Measurements from ENCODE around the gene EHD3. TPM values are rescaled to one million over a fixed set of nuclear protein-coding genes. Genes with fewer than 3 reads are reported as not detected.
A peak's percentile ranks its signal among the peaks of the same experiment; 100 is the strongest.

The EHD3 gene
- 63.7 TPM for polyA plus RNA-seq (2013, experiment 1 of 2)
- 62.4 TPM for polyA plus RNA-seq (2013, experiment 2 of 2)

GRCh38 chr2:31233741-31234682 lies at the start of gene EHD3:
Gene EHD3, plus strand, starts transcription at chr2:31234152. Its CDS starts 470 bp downstream, at chr2:31234622.
- H3K27me3 ChIP-seq (ENCODE audit: control insufficient read depth in 1 of 2, insufficient read depth in 1 of 2, low read length in 2 of 2), result no peaks in the 10 kb centered on the region
- DNase-seq, result peak; percentile 96

GRCh38 chr2:31187166-31187565 lies 46.8 kb upstream of the EHD3 start:
- Histone ChIP-seq H3K9ac (ENCODE audit: low read length) (no peak overlapping the region), H2AK5ac (ENCODE audit: low read length, severe bottlenecking) (no peak overlapping the region), H3K4ac (ENCODE audit: low read depth in 1 of 2, low read length in 2 of 2) (no peak overlapping the region), H3K4me1 (ENCODE audit: control insufficient read depth, insufficient read depth, low read depth, low read length) (no peaks in the 10 kb centered on the region), H3K4me3 (ENCODE audit: insufficient read depth in 1 of 2, low read depth in 1 of 2, low read length in 2 of 2) (no peak overlapping the region), H3K27ac (ENCODE audit: low read length, poor library complexity, severe bottlenecking) (no peak overlapping the region), H3K23ac (ENCODE audit: low read length in 2 of 2) (no peak overlapping the region), H3K9me3 (ENCODE audit: control insufficient read depth, low read length) (no peaks in the 10 kb centered on the region), H3K18ac (ENCODE audit: low read depth in 1 of 2, low read length in 2 of 2) (no peak overlapping the region), H3K4me2 (ENCODE audit: low read length, poor library complexity, severe bottlenecking) (no peak overlapping the region), H2BK15ac (ENCODE audit: low read depth, poor library complexity, severe bottlenecking) (no peak overlapping the region), H3K79me1 (replicated peaks; ENCODE audit: low read length, poor library complexity, severe bottlenecking) (no peaks in the 10 kb centered on the region), H2AFZ (ENCODE audit: low read depth, low read length) (no peak overlapping the region), H2BK12ac (ENCODE audit: low read length in 2 of 2) (no peak overlapping the region), H2BK120ac (ENCODE audit: low read depth, low read length) (no peak overlapping the region), H3K36me3 (ENCODE audit: control insufficient read depth in 1 of 2, insufficient read depth in 2 of 2, low read depth in 1 of 2, low read length in 2 of 2) (no peaks in the 10 kb centered on the region), H4K91ac (ENCODE audit: low read length) (no peak overlapping the region), H4K8ac (ENCODE audit: low read length) (no peak overlapping the region), H3K27me3 (ENCODE audit: control insufficient read depth in 1 of 2, insufficient read depth in 1 of 2, low read length in 2 of 2) (peaks cover 9 to 24% of the 10 kb centered on the region in 2 experiments), H2BK5ac (ENCODE audit: low read depth, low read length, poor library complexity, severe bottlenecking) (no peak overlapping the region), H3K14ac (ENCODE audit: low read length in 2 of 2) (no peak overlapping the region)
- 90% methylated on average over 3 of the region's 4 CpGs for WGBS
- no peak for DNase-seq

More at GRCh38 chr2:31233741-31234682, at the start of gene EHD3:
- H3K4me1 ChIP-seq (ENCODE audit: control insufficient read depth, insufficient read depth, low read depth, low read length), result peaks cover 18% of the 10 kb centered on the region
- H3K27ac ChIP-seq (ENCODE audit: low read length, poor library complexity, severe bottlenecking), result peak within 1 kb of the TSS; percentile 41
- peak within 1 kb of the TSS; percentile 41 for H4K8ac ChIP-seq (ENCODE audit: low read length)
- under 1% methylated on average over 65 of the region's 74 CpGs for WGBS
- peak within 1 kb of the TSS; percentile 70 to 73 for H3K23ac ChIP-seq (ENCODE audit: low read length in 2 of 2)
- peak within 1 kb of the TSS; percentile 90 for H2AFZ ChIP-seq (ENCODE audit: low read depth, low read length)
- peak within 1 kb of the TSS; percentile 84 for H4K91ac ChIP-seq (ENCODE audit: low read length)
- H2BK12ac ChIP-seq (ENCODE audit: low read length in 2 of 2), result peak within 1 kb of the TSS in 1 of 2 experiments; percentile 43
- H3K18ac ChIP-seq (ENCODE audit: low read depth in 1 of 2, low read length in 2 of 2), result peak within 1 kb of the TSS; percentile 91 to 94
- H3K36me3 ChIP-seq (ENCODE audit: control insufficient read depth in 1 of 2, insufficient read depth in 2 of 2, low read depth in 1 of 2, low read length in 2 of 2), result peaks cover 2 to 7% of the 10 kb centered on the region in 2 experiments
- H2BK5ac ChIP-seq (ENCODE audit: low read depth, low read length, poor library complexity, severe bottlenecking), result peak within 1 kb of the TSS; percentile 26
- peak within 1 kb of the TSS; percentile 68 to 90 for H3K14ac ChIP-seq (ENCODE audit: low read length in 2 of 2)
- H2BK120ac ChIP-seq (ENCODE audit: low read depth, low read length), result peak within 1 kb of the TSS; percentile 36
- peak within 1 kb of the TSS; percentile 55 for H2BK15ac ChIP-seq (ENCODE audit: low read depth, poor library complexity, severe bottlenecking)
- H2AK5ac ChIP-seq (ENCODE audit: low read length, severe bottlenecking), result peak within 1 kb of the TSS; percentile 38
- H3K79me1 ChIP-seq (replicated peaks; ENCODE audit: low read length, poor library complexity, severe bottlenecking), result peaks cover 19% of the 10 kb centered on the region
- peak within 1 kb of the TSS; percentile 85 for H3K4me3 ChIP-seq (ENCODE audit: insufficient read depth in 1 of 2, low read depth in 1 of 2, low read length in 2 of 2)
- H3K9me3 ChIP-seq (ENCODE audit: control insufficient read depth, low read length), result no peaks in the 10 kb centered on the region
- H3K9ac ChIP-seq (ENCODE audit: low read length), result peak within 1 kb of the TSS; percentile 83
- H3K4ac ChIP-seq (ENCODE audit: low read depth in 1 of 2, low read length in 2 of 2), result peak within 1 kb of the TSS; percentile 39 to 84
- peak within 1 kb of the TSS; percentile 82 for H3K4me2 ChIP-seq (ENCODE audit: low read length, poor library complexity, severe bottlenecking)

GRCh38 chr2:31188131-31188530 lies 45.8 kb upstream of the EHD3 start:
- Histone ChIP-seq H3K9me3 (ENCODE audit: control insufficient read depth, low read length) (no peaks in the 10 kb centered on the region), H3K4me3 (ENCODE audit: insufficient read depth in 1 of 2, low read depth in 1 of 2, low read length in 2 of 2) (no peak overlapping the region), H2BK12ac (ENCODE audit: low read length in 2 of 2) (no peak overlapping the region), H3K4me2 (ENCODE audit: low read length, poor library complexity, severe bottlenecking) (no peak overlapping the region), H3K27ac (ENCODE audit: low read length, poor library complexity, severe bottlenecking) (no peak overlapping the region), H3K18ac (ENCODE audit: low read depth in 1 of 2, low read length in 2 of 2) (no peak overlapping the region), H3K14ac (ENCODE audit: low read length in 2 of 2) (no peak overlapping the region), H3K9ac (ENCODE audit: low read length) (no peak overlapping the region), H3K23ac (ENCODE audit: low read length in 2 of 2) (no peak overlapping the region), H2AK5ac (ENCODE audit: low read length, severe bottlenecking) (no peak overlapping the region), H3K27me3 (ENCODE audit: control insufficient read depth in 1 of 2, insufficient read depth in 1 of 2, low read length in 2 of 2) (peaks cover 9 to 27% of the 10 kb centered on the region in 2 experiments), H3K79me1 (replicated peaks; ENCODE audit: low read length, poor library complexity, severe bottlenecking) (no peaks in the 10 kb centered on the region), H2BK120ac (ENCODE audit: low read depth, low read length) (no peak overlapping the region), H2BK5ac (ENCODE audit: low read depth, low read length, poor library complexity, severe bottlenecking) (no peak overlapping the region), H4K8ac (ENCODE audit: low read length) (no peak overlapping the region), H3K4me1 (ENCODE audit: control insufficient read depth, insufficient read depth, low read depth, low read length) (no peaks in the 10 kb centered on the region), H2BK15ac (ENCODE audit: low read depth, poor library complexity, severe bottlenecking) (no peak overlapping the region), H3K4ac (ENCODE audit: low read depth in 1 of 2, low read length in 2 of 2) (no peak overlapping the region), H3K36me3 (ENCODE audit: control insufficient read depth in 1 of 2, insufficient read depth in 2 of 2, low read depth in 1 of 2, low read length in 2 of 2) (no peaks in the 10 kb centered on the region), H4K91ac (ENCODE audit: low read length) (no peak overlapping the region), H2AFZ (ENCODE audit: low read depth, low read length) (no peak overlapping the region)
- WGBS, result 74% methylated on average over 5 of the region's 5 CpGs
- no peak for DNase-seq

GRCh38 chr2:31189141-31189540 lies 44.8 kb upstream of the EHD3 start:
- Histone ChIP-seq H3K23ac (ENCODE audit: low read length in 2 of 2) (no peak overlapping the region), H3K79me1 (replicated peaks; ENCODE audit: low read length, poor library complexity, severe bottlenecking) (no peaks in the 10 kb centered on the region), H3K4me2 (ENCODE audit: low read length, poor library complexity, severe bottlenecking) (no peak overlapping the region), H3K27ac (ENCODE audit: low read length, poor library complexity, severe bottlenecking) (no peak overlapping the region), H3K4me3 (ENCODE audit: insufficient read depth in 1 of 2, low read depth in 1 of 2, low read length in 2 of 2) (no peak overlapping the region), H3K27me3 (ENCODE audit: control insufficient read depth in 1 of 2, insufficient read depth in 1 of 2, low read length in 2 of 2) (peaks cover 9 to 27% of the 10 kb centered on the region in 2 experiments), H3K9me3 (ENCODE audit: control insufficient read depth, low read length) (no peaks in the 10 kb centered on the region), H3K14ac (ENCODE audit: low read length in 2 of 2) (no peak overlapping the region), H2AFZ (ENCODE audit: low read depth, low read length) (no peak overlapping the region), H3K9ac (ENCODE audit: low read length) (no peak overlapping the region), H2BK120ac (ENCODE audit: low read depth, low read length) (no peak overlapping the region), H2BK15ac (ENCODE audit: low read depth, poor library complexity, severe bottlenecking) (no peak overlapping the region), H2BK12ac (ENCODE audit: low read length in 2 of 2) (no peak overlapping the region), H4K91ac (ENCODE audit: low read length) (no peak overlapping the region), H4K8ac (ENCODE audit: low read length) (no peak overlapping the region), H3K4me1 (ENCODE audit: control insufficient read depth, insufficient read depth, low read depth, low read length) (no peaks in the 10 kb centered on the region), H3K4ac (ENCODE audit: low read depth in 1 of 2, low read length in 2 of 2) (no peak overlapping the region), H2BK5ac (ENCODE audit: low read depth, low read length, poor library complexity, severe bottlenecking) (no peak overlapping the region), H3K18ac (ENCODE audit: low read depth in 1 of 2, low read length in 2 of 2) (no peak overlapping the region), H3K36me3 (ENCODE audit: control insufficient read depth in 1 of 2, insufficient read depth in 2 of 2, low read depth in 1 of 2, low read length in 2 of 2) (no peaks in the 10 kb centered on the region), H2AK5ac (ENCODE audit: low read length, severe bottlenecking) (no peak overlapping the region)
- 66% methylated on average over 4 of the region's 4 CpGs for WGBS
- DNase-seq, result no peak
